GM18526 (cell line): ENCODE data around the gene HMGCR.

Source experiments
- POLR2A ChIP-seq: IDR thresholded peaks from 3 replicates; pipeline ENCODE4 v1.6.1; 2011; ENCODE audit not compliant: insufficient read length; ENCODE audit errors: extremely low read depth

Gene HMGCR

GRCh38 chr5:75366787-75367186, 29.8 kb downstream of the HMGCR start:
- no peak for TF ChIP-seq POLR2A

DNA sequence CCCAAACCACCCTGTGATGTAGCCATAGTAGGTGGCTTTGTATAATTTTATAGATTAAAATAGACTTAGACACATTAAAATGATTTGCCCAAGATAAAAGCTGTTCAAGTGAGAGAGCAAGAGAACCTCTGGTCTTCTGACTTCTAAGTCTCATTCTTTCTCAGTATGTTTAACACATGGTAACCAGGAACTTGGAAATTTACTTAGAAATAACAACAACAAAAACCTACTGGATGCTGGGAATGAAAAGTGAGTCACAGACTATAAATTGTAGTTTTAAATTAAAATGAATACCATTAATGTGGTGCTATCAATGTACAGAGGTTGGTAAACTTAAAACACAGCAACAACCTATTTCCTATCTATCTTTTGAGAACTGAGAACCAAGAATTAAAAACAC, 30.4 kb downstream of the HMGCR start:
- TF ChIP-seq POLR2A = no peak

DNA sequence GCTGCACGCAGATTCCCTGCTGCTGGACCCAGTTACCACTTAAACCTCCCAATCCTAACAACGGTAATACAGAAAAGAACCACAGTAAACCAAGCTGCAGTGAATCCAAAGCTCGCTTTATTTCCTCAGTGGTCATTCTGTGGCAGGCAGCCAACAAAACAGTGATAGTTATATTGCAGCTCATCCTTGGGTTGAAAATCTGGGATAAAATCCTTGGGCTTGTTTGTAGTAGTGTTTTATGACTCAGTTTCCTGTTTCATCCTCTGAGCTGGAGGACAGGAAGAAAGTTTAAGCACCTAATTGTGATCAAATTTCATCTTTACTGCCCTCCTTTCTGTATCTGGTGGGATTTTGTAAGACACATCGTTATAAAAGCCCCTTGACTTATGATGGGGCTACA, 31.4 kb downstream of the HMGCR start:
- TF ChIP-seq POLR2A = no peak

- no peak for TF ChIP-seq POLR2A
These were observed 36.8 kb downstream of the HMGCR start for GRCh38 chr5:75373862-75374261.

DNA sequence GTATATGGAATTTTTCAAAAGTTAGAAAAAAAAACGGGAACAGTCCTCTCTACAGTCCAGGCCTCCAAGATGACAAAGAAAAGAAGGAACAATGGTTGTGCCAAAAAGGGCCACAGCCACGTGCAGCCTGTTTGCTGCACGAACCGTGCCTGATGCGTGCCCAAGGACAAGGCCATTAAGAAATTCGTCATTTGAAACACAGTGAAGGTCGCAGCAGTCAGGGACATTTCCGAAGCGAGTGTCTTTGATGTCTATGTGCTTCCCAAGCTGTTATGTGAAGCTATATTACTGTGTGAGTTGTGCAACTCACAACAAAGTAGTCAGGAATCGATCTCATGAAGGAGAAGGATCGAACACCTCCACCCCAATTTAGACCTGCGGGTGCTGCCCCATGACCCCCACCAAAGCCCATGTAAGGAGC, 37.4 kb downstream of the HMGCR start:
- no peak for TF ChIP-seq POLR2A

DNA sequence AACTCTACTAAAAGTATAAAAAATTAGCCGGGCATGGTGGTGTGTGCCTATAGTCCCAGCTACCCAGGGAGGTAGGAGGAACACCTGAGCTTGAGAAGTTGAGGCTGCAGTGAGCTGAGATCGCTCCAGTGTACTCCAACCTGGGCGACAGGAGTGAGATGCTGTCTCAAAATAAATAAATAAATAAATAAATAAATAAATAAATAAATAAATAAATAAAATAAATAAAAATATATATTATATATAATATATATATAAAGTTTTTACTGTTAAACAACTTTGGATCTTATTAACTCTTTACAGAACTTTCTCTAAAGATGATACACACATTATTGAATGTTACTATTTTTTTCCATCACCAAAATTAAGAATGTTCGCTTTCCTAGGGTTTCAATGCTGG, 38.4 kb downstream of the HMGCR start:
- TF ChIP-seq POLR2A = no peak

- TF ChIP-seq POLR2A = no peak
These were observed 43.1 kb downstream of the HMGCR start for GRCh38 chr5:75380099-75380498.

GRCh38 chr5:75381456-75381855, 44.4 kb downstream of the HMGCR start:
- no peak for TF ChIP-seq POLR2A

DNA sequence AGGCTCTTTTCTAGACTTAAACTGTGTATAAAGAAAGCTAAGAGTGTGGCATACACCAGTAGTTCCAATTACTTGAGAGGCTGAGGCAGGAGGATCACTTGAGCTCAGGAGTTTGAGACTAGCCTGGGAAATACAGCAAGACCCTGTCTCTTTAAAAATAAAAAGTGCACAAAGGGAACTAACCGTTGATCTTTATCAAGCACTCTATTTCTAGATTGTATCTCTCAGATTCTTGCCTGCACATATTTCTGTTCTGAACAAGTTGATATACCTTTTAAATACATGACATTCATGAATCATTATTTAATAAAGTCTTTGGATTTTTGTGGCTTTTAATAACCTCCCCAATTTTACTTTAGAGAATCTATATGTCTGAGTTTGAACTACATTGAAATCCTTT, 47.2 kb downstream of the HMGCR start:
- no peak for TF ChIP-seq POLR2A

DNA sequence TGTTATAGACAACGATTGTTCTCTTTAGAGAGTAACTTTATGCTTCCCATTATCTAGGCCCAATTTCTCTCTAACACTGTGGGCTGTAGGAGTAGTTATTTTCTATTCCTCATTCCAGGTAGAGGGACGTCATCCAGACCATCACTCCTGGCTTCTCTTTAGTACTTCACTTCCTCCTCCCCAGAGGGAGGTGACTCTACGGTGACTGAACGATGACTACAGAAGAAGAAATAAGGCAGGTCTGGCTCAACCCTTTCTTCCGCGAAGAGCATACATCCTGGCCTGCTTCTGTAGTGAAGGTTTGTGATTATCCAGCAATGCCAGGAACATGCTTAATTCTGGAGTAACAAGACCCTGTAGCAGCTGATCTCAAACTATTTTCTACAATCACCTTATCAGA, 50.8 kb downstream of the HMGCR start:
- no peak for TF ChIP-seq POLR2A

DNA sequence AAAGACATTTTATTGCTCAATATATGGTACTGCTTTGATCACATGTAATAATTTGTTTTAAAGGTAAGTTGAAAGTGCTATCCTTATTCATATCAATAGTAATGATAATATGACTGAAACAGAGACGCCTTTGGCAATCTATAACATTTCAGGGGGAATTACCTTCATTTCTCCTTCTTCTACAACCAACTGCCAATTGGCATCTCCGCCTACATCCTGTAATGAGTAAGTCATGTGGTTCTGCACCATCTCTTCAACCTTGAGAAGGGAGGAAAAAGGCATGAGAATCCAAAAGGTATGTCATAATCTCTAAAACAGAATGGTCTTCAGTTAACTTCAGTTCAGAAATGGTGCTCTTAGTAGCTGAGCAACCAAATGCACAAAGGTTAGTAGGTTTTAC, 52.4 kb downstream of the HMGCR start:
- no peak for TF ChIP-seq POLR2A

DNA sequence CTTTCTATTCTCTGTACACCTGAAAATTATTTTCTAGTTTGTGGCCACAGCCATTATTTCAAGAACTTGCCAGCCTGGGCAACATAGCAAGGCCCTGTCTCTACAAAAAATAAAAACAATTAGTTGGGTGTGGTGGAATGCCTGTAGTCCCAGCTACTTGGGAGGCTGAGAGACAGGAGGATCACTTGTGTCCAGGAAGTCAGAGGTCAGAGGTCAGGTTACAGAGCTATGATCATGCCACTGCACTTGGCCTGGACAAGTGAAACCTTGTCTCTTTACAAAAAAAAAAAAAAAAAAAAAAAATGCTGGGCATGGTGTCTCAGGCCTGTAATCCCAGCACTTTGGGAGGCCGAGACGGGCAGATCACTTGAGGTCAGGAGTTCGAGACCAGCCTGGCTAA, 58.3 kb downstream of the HMGCR start:
- TF ChIP-seq POLR2A = no peak

DNA sequence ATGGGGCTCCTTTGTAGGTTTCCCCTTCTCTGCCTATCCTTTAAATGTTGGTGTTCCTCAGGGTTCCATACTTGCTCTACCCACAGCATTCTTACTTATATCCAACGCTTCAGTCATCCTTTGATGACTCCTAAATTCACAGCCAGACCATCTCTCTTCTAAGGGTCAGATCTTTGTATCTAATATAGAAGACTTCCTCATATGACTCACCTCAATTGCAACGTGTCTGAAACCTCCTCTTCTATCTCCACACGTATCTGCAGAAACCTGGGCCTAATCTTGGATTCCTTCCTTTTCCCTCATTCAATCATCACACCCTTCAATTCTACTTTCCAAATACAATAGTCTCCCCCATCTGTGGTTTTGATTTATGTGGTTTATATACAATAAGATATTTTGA, 68.3 kb downstream of the HMGCR start:
- TF ChIP-seq POLR2A = no peak
